HG02678 (cell line): Measurements from ENCODE around the gene PAQR3.
A peak's percentile ranks its signal among the peaks of the same experiment; 100 is the strongest.

ENCODE experiments used
- ATAC-seq: cut with Tn5 transposase; IDR thresholded peaks from one replicate; pipeline ENCODE4 v1.9.1; 2021; ENCODE audit warnings: mild to moderate bottlenecking, moderate library complexity; ENCODE audit not compliant: unreplicated experiment

The PAQR3 gene

GRCh38 chr4:78863254-78863869 is 75.9 kb downstream of the PAQR3 start:
- ATAC-seq = peak; percentile 58

GRCh38 chr4:78862314-78862737 is 76.9 kb downstream of the PAQR3 start:
- no peak for ATAC-seq
